HG03175 (cell line): ENCODE measurements around the gene FAM110C.
"Not testable (repeated sequence)": the region's sequence is repeated elsewhere in the genome, so short reads cannot be mapped to it uniquely, and the experiment has no call there.

ENCODE experiments used
- ATAC-seq: cut with Tn5 transposase; IDR thresholded peaks from one replicate; pipeline ENCODE4 v1.9.1; 2021; ENCODE audit warnings: mild to moderate bottlenecking, moderate library complexity; ENCODE audit not compliant: unreplicated experiment

FAM110C gene

GRCh38 chr2:46471-47345 is at the start of gene FAM110C:
TSS of gene FAM110C (minus strand) at chr2:46505. CDS start at chr2:46385, 120 bp downstream.
- no peak for ATAC-seq

- ATAC-seq, result no peak
These were observed 46.0 kb upstream of the FAM110C start for GRCh38 chr2:92326-92725.

- no peak for ATAC-seq
These were observed 44.5 kb upstream of the FAM110C start for GRCh38 chr2:90645-91312.

GRCh38 chr2:85761-86160 is 39.5 kb upstream of the FAM110C start:
- no peak for ATAC-seq

GRCh38 chr2:84121-84520 is 37.8 kb upstream of the FAM110C start:
- no peak for ATAC-seq

- ATAC-seq, result no peak
These were observed 34.8 kb upstream of the FAM110C start for GRCh38 chr2:80971-81736.

GRCh38 chr2:80378-80777 is 34.1 kb upstream of the FAM110C start:
- no peak for ATAC-seq

GRCh38 chr2:71309-72035 is 25.2 kb upstream of the FAM110C start:
- ATAC-seq, result no peak

GRCh38 chr2:69366-70344 is 23.4 kb upstream of the FAM110C start:
- no peak for ATAC-seq

GRCh38 chr2:68637-69036 is 22.3 kb upstream of the FAM110C start:
- ATAC-seq, result not testable (repeated sequence)

- ATAC-seq, result no peak
These were observed 20.5 kb upstream of the FAM110C start for GRCh38 chr2:66853-67252.

- ATAC-seq, result no peak
These were observed 18.8 kb upstream of the FAM110C start for GRCh38 chr2:65121-65520.

GRCh38 chr2:55587-56448 is 9.5 kb upstream of the FAM110C start:
- no peak for ATAC-seq

- ATAC-seq, result no peak
These were observed 5.3 kb upstream of the FAM110C start for GRCh38 chr2:51613-52012.

GRCh38 chr2:47737-48136 is 1.4 kb upstream of the FAM110C start:
- ATAC-seq, result no peak

GRCh38 chr2:47346-47725 is 1.0 kb upstream of the FAM110C start:
- no peak for ATAC-seq

- no peak for ATAC-seq
These were observed 204 bp downstream of the FAM110C start for GRCh38 chr2:46131-46470.

GRCh38 chr2:45342-46130 is 769 bp downstream of the FAM110C start:
- ATAC-seq, result no peak
